ENCODE measurements around the gene CDYL2. TPM values are rescaled to one million over a fixed set of nuclear protein-coding genes. Genes with fewer than 3 reads are reported as not detected.

The CDYL2 gene
- total and polyA plus RNA-seq, 12 donors: 0.59 to 5.3 (median 2.9) TPM

DNA sequence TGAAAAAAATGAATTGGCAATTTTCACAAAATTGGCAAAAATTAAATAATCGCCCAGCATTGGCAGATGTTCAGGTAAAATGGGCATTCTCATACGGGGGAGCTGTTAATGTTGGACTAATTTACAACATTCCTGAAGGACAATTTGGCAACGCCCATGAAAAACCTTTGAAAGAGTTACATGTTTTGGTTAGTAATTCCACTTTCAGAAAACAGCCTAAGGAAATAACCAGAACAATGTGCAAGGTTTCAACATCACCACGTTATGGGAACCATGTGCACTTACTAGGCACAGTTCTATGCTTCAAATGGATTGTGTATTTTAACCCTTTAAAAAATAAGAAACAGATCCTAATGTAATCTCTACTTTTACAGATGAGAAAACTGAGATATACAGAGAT, 62.7 kb downstream of the CDYL2 start:
- no peak overlapping the region for H3K27ac ChIP-seq
- H3K4me1 ChIP-seq: no peaks in the 10 kb centered on the region
- intact Hi-C loops (cut with DNase I): no loop called here
- WGBS, 2 donors: 70 to 73% methylated on average over 4 of the region's 4 CpGs
- TF ChIP-seq, protein P1, sequence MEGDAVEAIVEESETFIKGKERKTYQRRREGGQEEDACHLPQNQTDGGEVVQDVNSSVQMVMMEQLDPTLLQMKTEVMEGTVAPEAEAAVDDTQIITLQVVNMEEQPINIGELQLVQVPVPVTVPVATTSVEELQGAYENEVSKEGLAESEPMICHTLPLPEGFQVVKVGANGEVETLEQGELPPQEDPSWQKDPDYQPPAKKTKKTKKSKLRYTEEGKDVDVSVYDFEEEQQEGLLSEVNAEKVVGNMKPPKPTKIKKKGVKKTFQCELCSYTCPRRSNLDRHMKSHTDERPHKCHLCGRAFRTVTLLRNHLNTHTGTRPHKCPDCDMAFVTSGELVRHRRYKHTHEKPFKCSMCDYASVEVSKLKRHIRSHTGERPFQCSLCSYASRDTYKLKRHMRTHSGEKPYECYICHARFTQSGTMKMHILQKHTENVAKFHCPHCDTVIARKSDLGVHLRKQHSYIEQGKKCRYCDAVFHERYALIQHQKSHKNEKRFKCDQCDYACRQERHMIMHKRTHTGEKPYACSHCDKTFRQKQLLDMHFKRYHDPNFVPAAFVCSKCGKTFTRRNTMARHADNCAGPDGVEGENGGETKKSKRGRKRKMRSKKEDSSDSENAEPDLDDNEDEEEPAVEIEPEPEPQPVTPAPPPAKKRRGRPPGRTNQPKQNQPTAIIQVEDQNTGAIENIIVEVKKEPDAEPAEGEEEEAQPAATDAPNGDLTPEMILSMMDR (IDR thresholded peaks at IDR 0.05): no peak
- H3K4me3 ChIP-seq: no peak overlapping the region
- H3K36me3 ChIP-seq: no peaks in the 10 kb centered on the region
- DNase-seq: no peak
- no peak for ATAC-seq
- peaks cover 0 to 28% (median 13%) of the 10 kb centered on the region in 11 donors for H3K9me3 ChIP-seq
- no peaks in the 10 kb centered on the region for H3K27me3 ChIP-seq

DNA sequence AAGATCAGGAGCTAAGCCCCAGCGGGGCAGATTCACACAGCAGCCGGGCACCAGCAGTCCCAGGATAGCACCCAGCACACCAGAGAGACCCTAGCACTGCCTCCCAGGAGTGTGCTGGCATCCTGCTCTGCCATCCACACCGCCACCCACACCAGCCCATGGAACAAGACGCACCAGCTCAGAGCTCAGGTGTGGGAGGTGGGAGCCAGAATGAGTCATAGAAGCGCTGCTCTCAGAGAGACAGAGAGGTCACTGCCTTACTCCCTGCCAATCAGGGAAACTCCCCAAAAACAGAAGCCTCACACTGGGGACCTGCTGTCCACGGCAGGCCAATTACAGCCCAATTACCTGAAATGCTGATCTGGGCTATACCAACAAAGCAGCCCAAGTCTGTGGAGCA, 64.9 kb downstream of the CDYL2 start:
- Histone ChIP-seq H3K4me1 (no peaks in the 10 kb centered on the region), H3K27ac (no peak overlapping the region), H3K9me3 (peaks cover 0 to 28% (median 13%) of the 10 kb centered on the region in 11 donors), H3K36me3 (no peaks in the 10 kb centered on the region), H3K27me3 (no peaks in the 10 kb centered on the region), H3K4me3 (no peak overlapping the region)
- WGBS, 2 donors: 85 to 93% methylated on average over 6 of the region's 6 CpGs
- DNase-seq (no peak), ATAC-seq (no peak)
- TF ChIP-seq, protein P1 (IDR thresholded peaks at IDR 0.05): no peak
- intact Hi-C loops (cut with DNase I): no loop called here

DNA sequence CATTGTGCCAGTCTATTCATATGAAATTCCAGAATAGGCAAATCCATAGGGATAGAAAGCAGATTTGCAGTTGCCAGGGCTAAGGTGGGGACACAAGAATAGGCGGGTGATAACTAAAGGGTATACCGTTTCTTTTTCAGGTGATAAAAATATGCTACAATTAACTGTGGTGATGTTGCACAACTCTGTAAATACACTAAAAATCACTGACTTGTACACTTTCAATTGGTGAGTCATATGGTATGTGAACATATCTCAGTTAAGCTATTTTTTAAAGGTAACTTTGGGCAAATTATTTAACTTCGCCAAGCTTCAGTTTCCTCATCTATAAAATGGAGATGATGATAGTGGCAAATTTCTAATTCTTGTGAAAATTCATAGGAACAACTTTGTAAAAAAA, 65.9 kb downstream of the CDYL2 start:
- Histone ChIP-seq H3K9me3 (peaks cover 0 to 30% (median 13%) of the 10 kb centered on the region in 11 donors), H3K4me3 (no peak overlapping the region), H3K27me3 (no peaks in the 10 kb centered on the region), H3K27ac (no peak overlapping the region), H3K36me3 (no peaks in the 10 kb centered on the region), H3K4me1 (no peaks in the 10 kb centered on the region)
- ATAC-seq (no peak), DNase-seq (no peak)
- intact Hi-C loops (cut with DNase I): no loop called here
- TF ChIP-seq, protein P1 (IDR thresholded peaks at IDR 0.05): no peak
- WGBS, 2 donors: 92 to 95% methylated on average over 3 of the region's 3 CpGs

DNA sequence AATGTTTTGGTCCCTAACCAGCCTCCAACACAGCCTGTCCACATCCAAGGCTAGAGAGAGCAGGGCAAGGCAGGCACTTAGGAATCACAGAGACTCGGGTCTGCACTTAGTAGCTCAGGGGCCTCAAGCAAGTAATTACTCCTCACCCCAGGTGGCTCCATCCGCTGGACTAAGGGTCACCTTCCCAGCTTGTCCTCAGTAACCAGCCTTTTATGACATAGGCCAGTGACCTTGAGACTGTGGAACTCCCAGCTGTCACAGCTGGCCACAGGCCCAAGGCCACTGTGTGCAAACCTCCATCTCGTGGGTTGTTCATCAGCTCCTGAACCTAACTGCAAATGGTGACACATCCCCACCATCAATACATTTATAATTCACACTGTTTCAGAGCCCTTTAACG, 68.6 kb downstream of the CDYL2 start:
- Histone ChIP-seq H3K9me3 (peaks cover 0 to 46% (median 22%) of the 10 kb centered on the region in 11 donors), H3K4me1 (no peaks in the 10 kb centered on the region), H3K27me3 (no peaks in the 10 kb centered on the region), H3K27ac (no peak overlapping the region), H3K4me3 (no peak overlapping the region), H3K36me3 (no peaks in the 10 kb centered on the region)
- intact Hi-C loops (cut with DNase I): no loop called here
- no peak for DNase-seq
- TF ChIP-seq, protein P1 (IDR thresholded peaks at IDR 0.05): no peak
- no peak for ATAC-seq
- WGBS, 2 donors: 71 to 77% methylated on average over 4 of the region's 4 CpGs
